Superior temporal gyrus (tissue), 1 donor: ENCODE data around the gene BLOC1S5.
A peak's percentile ranks its signal among the peaks of the same experiment; 100 is the strongest.

ENCODE experiments used
- DNase-seq: peaks from one replicate; pipeline ENCODE4 v3.0.0-alpha.2; 2016; ENCODE audit errors: extremely low spot score

BLOC1S5 gene

GRCh38 chr6:8063761-8064637 is at the start of gene BLOC1S5:
Gene BLOC1S5 (minus strand): TSS chr6:8064389. CDS start chr6:8064376, 13 bp downstream.
- peak; percentile 97 for DNase-seq

GRCh38 chr6:8113131-8113654 is 49.0 kb upstream of the BLOC1S5 start:
- DNase-seq: no peak

GRCh38 chr6:8110725-8111124 is 46.5 kb upstream of the BLOC1S5 start:
- DNase-seq: no peak

- DNase-seq: no peak
Measured at GRCh38 chr6:8110117-8110721, 46.0 kb upstream of the BLOC1S5 start.

- no peak for DNase-seq
Measured at GRCh38 chr6:8108759-8109539, 44.8 kb upstream of the BLOC1S5 start.

GRCh38 chr6:8108031-8108660 is 44.0 kb upstream of the BLOC1S5 start:
- DNase-seq: peak; percentile 14

- no peak for DNase-seq
Measured at GRCh38 chr6:8105791-8106190, 41.6 kb upstream of the BLOC1S5 start.

GRCh38 chr6:8103726-8104125 is 39.5 kb upstream of the BLOC1S5 start:
- no peak for DNase-seq

GRCh38 chr6:8102122-8102958 is 38.2 kb upstream of the BLOC1S5 start, which contains the start of gene EEF1E1:
Gene EEF1E1 (minus strand): TSS chr6:8102548. CDS start chr6:8102521, 27 bp downstream.
- peak; percentile 95 for DNase-seq

- DNase-seq: no peak
Measured at GRCh38 chr6:8100159-8100854, 36.1 kb upstream of the BLOC1S5 start.

GRCh38 chr6:8090650-8091049 is 26.5 kb upstream of the BLOC1S5 start:
- DNase-seq: no peak

- DNase-seq: no peak
Measured at GRCh38 chr6:8088886-8089285, 24.7 kb upstream of the BLOC1S5 start.

GRCh38 chr6:8087870-8088754 is 23.9 kb upstream of the BLOC1S5 start:
- no peak for DNase-seq

- DNase-seq: no peak
Measured at GRCh38 chr6:8086755-8087306, 22.6 kb upstream of the BLOC1S5 start.

- DNase-seq: no peak
Measured at GRCh38 chr6:8085053-8085511, 20.9 kb upstream of the BLOC1S5 start.

GRCh38 chr6:8084586-8084985 is 20.4 kb upstream of the BLOC1S5 start:
- no peak for DNase-seq

GRCh38 chr6:8082954-8083858 is 19.0 kb upstream of the BLOC1S5 start:
- no peak for DNase-seq

GRCh38 chr6:8082572-8082953 is 18.4 kb upstream of the BLOC1S5 start:
- no peak for DNase-seq
